HepG2 (cell line): ENCODE data around the gene ELL. TPM values are rescaled to one million over a fixed set of nuclear protein-coding genes. Genes with fewer than 3 reads are reported as not detected.

ENCODE experiments used
- CREB3 ChIP-seq: sonication (generic); formaldehyde crosslinking; IDR thresholded peaks from 2 replicates; pipeline ENCODE4 v1.5.0; 2020; ENCODE audit warnings: missing genetic modification reagents
- CTCF ChIP-seq: sonication (generic); formaldehyde crosslinking; IDR thresholded peaks from 2 replicates; pipeline ENCODE4 v1.5.0; 2020; ENCODE audit warnings: mild to moderate bottlenecking, missing genetic modification reagents, moderate library complexity
- DNMT1 ChIP-seq: sonication (generic); formaldehyde crosslinking; IDR thresholded peaks from 2 replicates; pipeline ENCODE4 v1.5.1; 2020; ENCODE audit warnings: mild to moderate bottlenecking, missing genetic modification reagents
- FOXA1 ChIP-seq, 2 experiments: fragments of 450-650 bp in 1 of 2; sonication (generic) in 1 of 2; formaldehyde crosslinking in 1 of 2; IDR thresholded peaks; 2 replicates each; pipeline versions ENCODE4 v1.4.0 to v1.6.1; 2016 to 2020; ENCODE audit warnings: missing genetic modification reagents in 1 of 2
- FOXC1 ChIP-seq: sonication (generic); formaldehyde crosslinking; IDR thresholded peaks from 2 replicates; pipeline ENCODE4 v1.8.0; 2022; ENCODE audit warnings: mild to moderate bottlenecking, missing genetic modification reagents, borderline replicate concordance
- GABPB1 ChIP-seq: IDR thresholded peaks from 2 replicates; pipeline ENCODE4 v1.6.1; 2016; ENCODE audit warnings: mild to moderate bottlenecking, missing genetic modification reagents, moderate library complexity, missing compliant biosample characterization
- HMG20A ChIP-seq: IDR thresholded peaks from 2 replicates; pipeline ENCODE4 v1.6.1; 2016; ENCODE audit warnings: borderline replicate concordance
- LCORL ChIP-seq, 2 experiments: fragments of 450-650 bp in 1 of 2; sonication (generic) in 1 of 2; formaldehyde crosslinking in 1 of 2; IDR thresholded peaks; 2 replicates each; pipeline versions ENCODE4 v1.5.0 to v1.6.1; 2017 to 2020; ENCODE audit warnings: antibody characterized with exemption in 1 of 2, missing genetic modification reagents in 1 of 2
- MBD4 ChIP-seq: IDR thresholded peaks from 2 replicates; pipeline ENCODE4 v1.6.1; 2012; ENCODE audit warnings: low read length, inconsistent platforms, borderline replicate concordance
- MTA1 ChIP-seq: sonication (generic); formaldehyde crosslinking; IDR thresholded peaks from 2 replicates; pipeline ENCODE4 v1.4.0; 2020; ENCODE audit warnings: missing genetic modification reagents, mild to moderate bottlenecking, borderline replicate concordance
- MXD1 ChIP-seq: sonication (generic); formaldehyde crosslinking; IDR thresholded peaks from 2 replicates; pipeline ENCODE4 v1.4.0; 2020; ENCODE audit warnings: mild to moderate bottlenecking, missing genetic modification reagents
- PLSCR1 ChIP-seq: sonication (generic); formaldehyde crosslinking; IDR thresholded peaks from 2 replicates; pipeline ENCODE4 v1.5.0; 2020; ENCODE audit warnings: missing genetic modification reagents, mild to moderate bottlenecking, borderline replicate concordance
- TARDBP ChIP-seq: sonication (generic); formaldehyde crosslinking; IDR thresholded peaks from 2 replicates; pipeline ENCODE4 v1.8.0; 2022; ENCODE audit warnings: mild to moderate bottlenecking, missing genetic modification reagents
- TBX2 ChIP-seq: sonication (generic); formaldehyde crosslinking; IDR thresholded peaks from 2 replicates; pipeline ENCODE4 v1.5.0; 2020; ENCODE audit warnings: missing genetic modification reagents, mild to moderate bottlenecking, borderline replicate concordance
- THAP11 ChIP-seq: IDR thresholded peaks from 2 replicates; pipeline ENCODE4 v1.6.1; 2016; ENCODE audit warnings: missing biosample characterization, missing genetic modification reagents
- ZFP1 ChIP-seq: IDR thresholded peaks from 2 replicates; pipeline ENCODE4 v1.6.1; 2016
- ZNF180 ChIP-seq: sonication (generic); formaldehyde crosslinking; IDR thresholded peaks from 2 replicates; pipeline ENCODE4 v1.4.0; 2020; ENCODE audit warnings: low read depth, missing genetic modification reagents, borderline replicate concordance
- ZNF207 ChIP-seq: fragments of 450-650 bp; IDR thresholded peaks from 2 replicates; pipeline ENCODE4 v1.6.1; 2016; ENCODE audit warnings: antibody characterized with exemption, borderline replicate concordance
- ZNF331 ChIP-seq: sonication (generic); formaldehyde crosslinking; IDR thresholded peaks from 2 replicates; pipeline ENCODE4 v1.4.0; 2020; ENCODE audit warnings: missing genetic modification reagents
- ZNF468 ChIP-seq: sonication (generic); formaldehyde crosslinking; IDR thresholded peaks from 2 replicates; pipeline ENCODE4 v1.8.0; 2022; ENCODE audit warnings: mild to moderate bottlenecking, moderate library complexity, missing genetic modification reagents
- ZNF598 ChIP-seq: sonication (generic); formaldehyde crosslinking; IDR thresholded peaks from 2 replicates; pipeline ENCODE4 v1.5.1; 2020; ENCODE audit warnings: mild to moderate bottlenecking, missing genetic modification reagents, borderline replicate concordance
- ZNF616 ChIP-seq: sonication (generic); formaldehyde crosslinking; IDR thresholded peaks from 2 replicates; pipeline ENCODE4 v1.5.0; 2020; ENCODE audit warnings: low read depth, mild to moderate bottlenecking, missing genetic modification reagents
- ZNF629 ChIP-seq: sonication (generic); formaldehyde crosslinking; conservative IDR thresholded peaks from 2 replicates; pipeline ENCODE4 v1.5.0; 2020; ENCODE audit warnings: missing genetic modification reagents
- polyA plus RNA-seq, 8 experiments: library from polyadenylated mRNA; depleted of rRNA in 3 of 8; stranded (reverse) in 7 of 8; unstranded in 1 of 8; fragments of >200 nt; fragmentation: Illumina TruSeq in 4 of 8; extraction: Trizol in 4 of 8; gene quantifications; 2 replicates each; pipeline versions ENCODE4 v1.2.1 to v1.2.3, GENCODE V29; 2011 to 2016; ENCODE audit warnings: low read depth in 4 of 8, missing spikeins in 1 of 8, mixed read lengths in 1 of 8; ENCODE audit not compliant: insufficient read depth in 1 of 8
- total RNA-seq, 5 experiments: library from RNA; depleted of rRNA; stranded (reverse); fragments of >200 nt; fragmentation: Illumina TruSeq; extraction: Trizol; gene quantifications; 2 replicates each; pipeline ENCODE4 v1.2.3, GENCODE V29; 2016; ENCODE audit warnings: low read depth in 1 of 5
- TF ChIP-seq, protein P1 (sequence below): sonication (generic); formaldehyde crosslinking; conservative IDR thresholded peaks from 2 replicates; pipeline ENCODE4 v1.8.0; 2022; ENCODE audit warnings: mild to moderate bottlenecking, moderate library complexity, missing genetic modification reagents

Gene ELL
- total and polyA plus RNA-seq, 2 of the 13 experiments (the other 11 are each of a cell fraction or from before 2014, with no cell fraction given): 3.7 to 5.4 TPM

DNA sequence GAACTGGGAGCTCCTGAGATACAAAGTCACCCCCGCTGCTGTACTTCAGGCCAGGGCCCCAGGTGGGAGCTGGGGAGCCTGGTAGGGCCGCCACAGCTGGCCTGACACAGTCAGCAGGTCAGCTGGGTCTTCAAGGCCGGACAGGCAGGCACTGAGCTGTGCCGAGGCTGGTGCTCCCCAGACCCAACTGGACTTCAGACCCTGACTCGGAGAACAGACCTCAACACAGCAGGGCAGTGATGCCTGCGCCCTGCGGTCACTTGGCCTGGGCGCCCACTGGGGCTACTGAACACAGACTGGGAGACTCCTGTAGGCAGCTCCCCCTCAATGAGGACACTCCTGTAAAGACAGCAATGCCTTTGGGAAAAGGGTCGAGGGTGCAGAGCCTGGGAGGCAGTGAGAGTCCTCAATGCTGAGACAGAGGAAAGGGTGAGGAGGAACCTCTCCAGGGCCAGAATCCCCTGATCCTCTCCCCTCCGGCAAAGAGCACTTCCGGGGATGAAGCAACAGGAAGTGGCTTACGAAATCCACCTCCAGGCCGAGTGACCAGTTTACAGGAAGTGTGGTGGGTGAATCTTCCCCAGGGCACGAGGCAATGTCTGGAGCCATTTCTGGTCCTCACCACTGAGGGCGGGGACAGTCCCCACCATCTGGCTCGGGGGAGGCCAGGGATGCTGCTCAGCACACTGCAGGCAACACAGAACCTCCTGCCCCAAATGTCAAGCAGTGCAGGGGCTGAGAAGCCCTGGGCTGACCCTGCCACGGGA, 43.1 kb downstream of the ELL start (continued):
- TF ChIP-seq FOXA1 (IDR thresholded peaks at IDR 0.05) (no peak), FOXA1 (CRISPR knock-in tag; IDR thresholded peaks at IDR 0.05) (peak; percentile 47; the same call in 1 of the 2 replicates), TBX2 (CRISPR knock-in tag) (peak; percentile 81; the same call in 1 of the 2 replicates), LCORL (IDR thresholded peaks at IDR 0.05) (no peak), LCORL (CRISPR knock-in tag; IDR thresholded peaks at IDR 0.05) (peak; percentile 87), HMG20A (CRISPR knock-in tag) (peak; percentile 78), MXD1 (CRISPR knock-in tag) (peak; percentile 83), ZNF180 (CRISPR knock-in tag) (no peak), GABPB1 (CRISPR knock-in tag) (peak; percentile 95), ZFP1 (CRISPR knock-in tag) (peak; percentile 81; the same call in 1 of the 2 replicates), TARDBP (peak; percentile 87), ZNF629 (peak; percentile 42; the same call in 1 of the 2 replicates), MBD4 (no peak), MTA1 (peak; percentile 55; the same call in 1 of the 2 replicates), ZNF616 (CRISPR knock-in tag) (peak; percentile 56; the same call in 1 of the 2 replicates), ZNF468 (no peak), ZNF207 (no peak), ZNF331 (CRISPR knock-in tag) (peak; percentile 97), CTCF (CRISPR knock-in tag) (0 out of 2 replicates have a peak, but pooled peaks have one; percentile 21), CREB3 (CRISPR knock-in tag) (no peak), PLSCR1 (CRISPR knock-in tag) (no peak), FOXC1 (peak; percentile 92), ZNF598 (CRISPR knock-in tag) (0 out of 2 replicates have a peak, but pooled peaks have one; percentile 43), THAP11 (peak; percentile 90), DNMT1 (CRISPR knock-in tag) (0 out of 2 replicates have a peak, but pooled peaks have one; percentile 38)
- TF ChIP-seq, protein P1, sequence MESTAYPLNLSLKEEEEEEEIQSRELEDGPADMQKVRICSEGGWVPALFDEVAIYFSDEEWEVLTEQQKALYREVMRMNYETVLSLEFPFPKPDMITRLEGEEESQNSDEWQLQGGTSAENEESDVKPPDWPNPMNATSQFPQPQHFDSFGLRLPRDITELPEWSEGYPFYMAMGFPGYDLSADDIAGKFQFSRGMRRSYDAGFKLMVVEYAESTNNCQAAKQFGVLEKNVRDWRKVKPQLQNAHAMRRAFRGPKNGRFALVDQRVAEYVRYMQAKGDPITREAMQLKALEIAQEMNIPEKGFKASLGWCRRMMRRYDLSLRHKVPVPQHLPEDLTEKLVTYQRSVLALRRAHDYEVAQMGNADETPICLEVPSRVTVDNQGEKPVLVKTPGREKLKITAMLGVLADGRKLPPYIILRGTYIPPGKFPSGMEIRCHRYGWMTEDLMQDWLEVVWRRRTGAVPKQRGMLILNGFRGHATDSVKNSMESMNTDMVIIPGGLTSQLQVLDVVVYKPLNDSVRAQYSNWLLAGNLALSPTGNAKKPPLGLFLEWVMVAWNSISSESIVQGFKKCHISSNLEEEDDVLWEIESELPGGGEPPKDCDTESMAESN (CRISPR knock-in tag): peak; percentile 89; the same call in 1 of the 2 replicates
